ENCODE results near the gene CRHR1.

CRHR1 gene

GRCh38 chr17:45844695-45845375 is 60.7 kb downstream of the CRHR1 start, which contains the start of gene SPPL2C:
Gene SPPL2C, plus strand, starts transcription at chr17:45844881. Its CDS starts 26 bp downstream, at chr17:45844907.
- no peak for TF ChIP-seq POLR2AphosphoS5 (IDR thresholded peaks at IDR 0.05; ENCODE audit: low read depth, low read length)
- no peak for TF ChIP-seq FOXP2 (optimal IDR thresholded peaks at IDR 0.05; ENCODE audit: borderline replicate concordance, extremely low read depth, extremely low read length, insufficient read depth)
- no peak for TF ChIP-seq SIN3A (IDR thresholded peaks at IDR 0.05; ENCODE audit: borderline replicate concordance, insufficient read depth, low read length)
- TF ChIP-seq REST (IDR thresholded peaks at IDR 0.05; ENCODE audit: insufficient read depth in 1 of 2, low read depth in 2 of 2, low read length in 2 of 2): no peak
- TF ChIP-seq TAF1 (IDR thresholded peaks at IDR 0.05; ENCODE audit: borderline replicate concordance, insufficient read depth, low read length): no peak

DNA sequence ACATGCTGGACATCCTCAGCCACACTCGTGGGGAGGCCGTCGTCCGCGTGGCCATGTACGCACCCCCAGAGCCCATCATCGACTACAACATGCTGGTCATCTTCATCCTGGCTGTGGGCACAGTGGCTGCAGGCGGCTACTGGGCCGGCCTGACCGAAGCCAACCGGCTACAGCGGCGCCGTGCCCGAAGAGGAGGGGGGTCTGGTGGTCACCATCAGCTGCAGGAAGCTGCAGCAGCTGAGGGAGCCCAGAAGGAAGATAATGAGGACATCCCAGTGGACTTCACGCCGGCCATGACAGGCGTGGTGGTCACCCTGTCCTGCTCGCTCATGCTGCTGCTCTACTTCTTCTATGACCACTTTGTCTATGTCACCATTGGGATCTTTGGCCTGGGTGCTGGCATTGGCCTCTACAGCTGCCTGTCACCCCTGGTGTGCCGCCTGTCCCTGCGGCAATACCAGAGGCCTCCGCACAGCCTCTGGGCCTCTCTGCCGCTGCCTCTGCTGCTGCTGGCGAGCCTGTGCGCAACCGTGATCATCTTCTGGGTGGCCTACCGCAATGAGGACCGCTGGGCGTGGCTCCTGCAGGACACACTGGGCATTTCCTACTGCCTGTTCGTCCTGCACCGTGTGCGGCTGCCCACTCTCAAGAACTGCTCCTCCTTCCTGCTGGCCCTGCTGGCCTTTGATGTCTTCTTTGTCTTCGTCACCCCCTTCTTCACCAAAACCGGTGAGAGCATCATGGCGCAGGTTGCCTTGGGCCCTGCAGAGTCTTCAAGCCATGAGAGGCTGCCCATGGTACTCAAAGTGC is 61.5 kb downstream of the CRHR1 start:
- no peak for TF ChIP-seq TAF1 (IDR thresholded peaks at IDR 0.05; ENCODE audit: borderline replicate concordance, insufficient read depth, low read length)
- no peak for TF ChIP-seq FOXP2 (optimal IDR thresholded peaks at IDR 0.05; ENCODE audit: borderline replicate concordance, extremely low read depth, extremely low read length, insufficient read depth)
- no peak for TF ChIP-seq POLR2AphosphoS5 (IDR thresholded peaks at IDR 0.05; ENCODE audit: low read depth, low read length)
- TF ChIP-seq SIN3A (IDR thresholded peaks at IDR 0.05; ENCODE audit: borderline replicate concordance, insufficient read depth, low read length): no peak
- TF ChIP-seq REST (IDR thresholded peaks at IDR 0.05; ENCODE audit: insufficient read depth in 1 of 2, low read depth in 2 of 2, low read length in 2 of 2): no peak

DNA sequence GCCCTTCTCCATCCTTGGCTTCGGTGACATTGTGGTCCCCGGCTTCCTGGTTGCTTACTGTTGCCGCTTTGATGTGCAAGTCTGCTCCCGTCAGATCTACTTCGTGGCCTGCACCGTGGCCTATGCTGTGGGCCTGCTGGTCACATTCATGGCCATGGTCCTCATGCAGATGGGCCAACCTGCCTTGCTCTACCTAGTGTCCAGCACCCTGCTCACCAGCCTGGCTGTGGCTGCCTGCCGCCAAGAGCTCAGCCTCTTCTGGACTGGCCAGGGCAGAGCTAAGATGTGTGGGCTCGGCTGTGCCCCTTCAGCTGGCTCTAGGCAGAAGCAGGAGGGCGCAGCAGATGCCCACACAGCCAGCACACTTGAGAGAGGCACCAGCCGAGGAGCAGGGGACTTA is 62.1 kb downstream of the CRHR1 start:
- TF ChIP-seq SIN3A (IDR thresholded peaks at IDR 0.05; ENCODE audit: borderline replicate concordance, insufficient read depth, low read length) (no peak), FOXP2 (optimal IDR thresholded peaks at IDR 0.05; ENCODE audit: borderline replicate concordance, extremely low read depth, extremely low read length, insufficient read depth) (no peak), REST (IDR thresholded peaks at IDR 0.05; ENCODE audit: insufficient read depth in 1 of 2, low read depth in 2 of 2, low read length in 2 of 2) (no peak), TAF1 (IDR thresholded peaks at IDR 0.05; ENCODE audit: borderline replicate concordance, insufficient read depth, low read length) (no peak), POLR2AphosphoS5 (IDR thresholded peaks at IDR 0.05; ENCODE audit: low read depth, low read length) (no peak)

DNA sequence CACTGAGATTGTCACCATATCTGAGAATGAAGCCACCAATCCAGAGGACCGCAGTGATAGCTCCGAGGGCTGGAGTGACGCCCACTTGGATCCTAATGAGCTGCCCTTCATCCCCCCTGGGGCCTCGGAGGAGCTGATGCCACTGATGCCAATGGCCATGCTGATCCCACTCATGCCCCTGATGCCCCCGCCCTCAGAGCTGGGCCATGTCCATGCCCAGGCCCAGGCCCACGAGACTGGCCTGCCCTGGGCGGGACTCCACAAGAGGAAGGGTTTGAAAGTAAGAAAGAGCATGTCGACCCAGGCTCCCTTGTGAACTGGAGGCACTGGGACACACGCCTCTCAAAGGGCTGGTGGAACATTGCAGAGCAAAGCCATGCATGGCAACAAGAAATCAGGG is 62.5 kb downstream of the CRHR1 start:
- no peak for TF ChIP-seq FOXP2 (optimal IDR thresholded peaks at IDR 0.05; ENCODE audit: borderline replicate concordance, extremely low read depth, extremely low read length, insufficient read depth)

DNA sequence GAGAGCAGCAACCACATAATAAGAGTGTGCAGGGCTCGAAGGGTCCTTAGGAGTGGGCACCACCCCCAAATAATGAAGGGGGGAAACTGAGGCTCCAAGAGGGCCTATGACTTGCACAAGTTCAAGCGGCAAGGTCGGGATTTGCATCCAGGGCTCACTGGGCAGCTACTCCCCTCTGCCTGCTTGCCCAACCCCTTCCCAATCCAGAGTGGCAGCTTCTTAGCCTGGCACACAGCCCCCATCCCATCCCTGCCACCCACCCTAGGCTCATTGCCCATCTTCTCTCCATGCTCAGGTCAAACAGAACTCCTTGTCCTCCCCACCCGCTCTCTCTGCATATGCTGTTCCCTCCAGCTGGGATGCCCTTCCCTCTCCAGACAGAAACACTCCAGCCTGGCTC is 63.0 kb downstream of the CRHR1 start:
- no peak for TF ChIP-seq POLR2AphosphoS5 (IDR thresholded peaks at IDR 0.05; ENCODE audit: low read depth, low read length)
- no peak for TF ChIP-seq TAF1 (IDR thresholded peaks at IDR 0.05; ENCODE audit: borderline replicate concordance, insufficient read depth, low read length)
- no peak for TF ChIP-seq FOXP2 (optimal IDR thresholded peaks at IDR 0.05; ENCODE audit: borderline replicate concordance, extremely low read depth, extremely low read length, insufficient read depth)
- no peak for TF ChIP-seq REST (IDR thresholded peaks at IDR 0.05; ENCODE audit: insufficient read depth in 1 of 2, low read depth in 2 of 2, low read length in 2 of 2)
- no peak for TF ChIP-seq SIN3A (IDR thresholded peaks at IDR 0.05; ENCODE audit: borderline replicate concordance, insufficient read depth, low read length)

Data from PFSK-1 (cell line).